ENCODE results near the gene CASP2. TPM values are rescaled to one million over a fixed set of nuclear protein-coding genes. Genes with fewer than 3 reads are reported as not detected.

Gene CASP2
- polyA plus RNA-seq, 2 of the 4 experiments (the other 2 are of a cell fraction) = 17.7 to 26.0 TPM

GRCh38 chr7:143248761-143249354, 39.3 kb upstream of the CASP2 start:
- DNase-seq (ENCODE audit: low read depth in 1 of 2, low spot score in 1 of 2) = no peak
- TF ChIP-seq NFE2L2 (conservative IDR thresholded peaks at IDR 0.05; ENCODE audit: low read length) (no peak), RFX5 (IDR thresholded peaks at IDR 0.05) (no peak), CBX8 (IDR thresholded peaks at IDR 0.05) (no peak), HES2 (IDR thresholded peaks at IDR 0.05) (no peak), PBX3 (IDR thresholded peaks at IDR 0.05) (no peak)
- Histone ChIP-seq H3K9me3 (no peaks in the 10 kb centered on the region), H3K4me2 (no peak overlapping the region), H3K4me3 (no peak overlapping the region), H3K4me1 (peaks cover 9% of the 10 kb centered on the region), H3K27ac (no peak overlapping the region)
- CTCF ChIA-PET = interaction anchor here (0.9 to 3.6 kb wide), 2 partner anchors 8 to 110 kb away, joined by 3 to 27 read pairs; no protein-coding TSS in a partner anchor
- WGBS (ENCODE audit: missing lambda C conversion rate) = 66% methylated on average over 2 of the region's 2 CpGs
- no peak for ATAC-seq
- POLR2A ChIA-PET = no interaction called here
- FAIRE-seq = no peak

GRCh38 chr7:143250199-143250598, 38.0 kb upstream of the CASP2 start:
- peaks cover 3% of the 10 kb centered on the region; the same call in 2 of the 3 replicates for H3K4me1 ChIP-seq
- FAIRE-seq (no peak), ATAC-seq (no peak), DNase-seq (ENCODE audit: low read depth in 1 of 2, low spot score in 1 of 2) (no peak)
- CTCF ChIA-PET = interaction anchor here (3.6 kb wide), 1 partner anchor 10 kb away, joined by 27 read pairs; no protein-coding TSS in a partner anchor
- POLR2A ChIA-PET = no interaction called here
- no peak for TF ChIP-seq ESRRA (IDR thresholded peaks at IDR 0.05; ENCODE audit: borderline replicate concordance, low read length)
- no peak for TF ChIP-seq NR3C1 (IDR thresholded peaks at IDR 0.05)
- TF ChIP-seq MAX (IDR thresholded peaks at IDR 0.05) = no peak
- TF ChIP-seq FOXS1 (CRISPR knock-in tag; IDR thresholded peaks at IDR 0.05) = no peak
- no peak for TF ChIP-seq RARB (CRISPR knock-in tag; IDR thresholded peaks at IDR 0.05)
- TF ChIP-seq HOXA7 (CRISPR knock-in tag; IDR thresholded peaks at IDR 0.05) = no peak
- TF ChIP-seq KDM5A (IDR thresholded peaks at IDR 0.05) = no peak
- no peak for TF ChIP-seq CHD4 (IDR thresholded peaks at IDR 0.05; ENCODE audit: borderline replicate concordance)
- no peak for TF ChIP-seq MYC (IDR thresholded peaks at IDR 0.05; ENCODE audit: borderline replicate concordance, low read length)
- H3K9me3 ChIP-seq = no peaks in the 10 kb centered on the region
- no peak overlapping the region for H3K4me2 ChIP-seq
- no peak overlapping the region for H3K27ac ChIP-seq
- H3K4me3 ChIP-seq = no peak overlapping the region

GRCh38 chr7:143250822-143251221, 37.3 kb upstream of the CASP2 start:
- ATAC-seq (no peak), DNase-seq (ENCODE audit: low read depth in 1 of 2, low spot score in 1 of 2) (no peak), FAIRE-seq (no peak)
- Histone ChIP-seq H3K27ac (no peak overlapping the region), H3K4me2 (no peak overlapping the region), H3K4me3 (no peak overlapping the region), H3K4me1 (no peaks in the 10 kb centered on the region), H3K9me3 (no peaks in the 10 kb centered on the region)
- TF ChIP-seq KDM5A (IDR thresholded peaks at IDR 0.05) = no peak
- TF ChIP-seq CBX8 (IDR thresholded peaks at IDR 0.05) = no peak
- TF ChIP-seq EP300 (IDR thresholded peaks at IDR 0.05) = no peak
- TF ChIP-seq ZSCAN20 (CRISPR knock-in tag; IDR thresholded peaks at IDR 0.05) = no peak
- TF ChIP-seq SREBF2 (IDR thresholded peaks at IDR 0.05) = no peak
- no peak for TF ChIP-seq MAX (IDR thresholded peaks at IDR 0.05)
- TF ChIP-seq NR3C1 (IDR thresholded peaks at IDR 0.05) = no peak
- TF ChIP-seq CTCF (IDR thresholded peaks at IDR 0.05) = no peak
- no peak for TF ChIP-seq HES2 (IDR thresholded peaks at IDR 0.05)
- TF ChIP-seq RAD21 (conservative IDR thresholded peaks at IDR 0.05 in 1 of 2, IDR thresholded peaks at IDR 0.05 in 1 of 2) = no peak
- TF ChIP-seq FOSB (CRISPR knock-in tag; IDR thresholded peaks at IDR 0.05) = no peak
- no peak for TF ChIP-seq KDM1A (IDR thresholded peaks at IDR 0.05; ENCODE audit: low read depth)
- no peak for TF ChIP-seq USF2 (IDR thresholded peaks at IDR 0.05)
- TF ChIP-seq TFCP2L1 (CRISPR knock-in tag; IDR thresholded peaks at IDR 0.05) = no peak
- TF ChIP-seq RARB (CRISPR knock-in tag; IDR thresholded peaks at IDR 0.05) = no peak
- TF ChIP-seq ZNF302 (CRISPR knock-in tag; IDR thresholded peaks at IDR 0.05) = no peak
- TF ChIP-seq RFX5 (IDR thresholded peaks at IDR 0.05) = no peak
- TF ChIP-seq HMGXB4 (CRISPR knock-in tag; IDR thresholded peaks at IDR 0.05; ENCODE audit: borderline replicate concordance) = no peak
- TF ChIP-seq POLR2AphosphoS2 (conservative IDR thresholded peaks at IDR 0.05; ENCODE audit: low read length) = no peak
- no peak for TF ChIP-seq POLR2A (IDR thresholded peaks at IDR 0.05; ENCODE audit: low read length)
- CTCF ChIA-PET = interaction anchor here (3.6 kb wide), 1 partner anchor 10 kb away, joined by 27 read pairs; no protein-coding TSS in a partner anchor
- POLR2A ChIA-PET = no interaction called here
- WGBS (ENCODE audit: missing lambda C conversion rate) = 88% methylated on average over 1 of the region's 1 CpG

Data from A549 (cell line).